ENCODE measurements around the gene KRTCAP2.

The KRTCAP2 gene

GRCh38 chr1:155130272-155131006 is 42.7 kb downstream of the KRTCAP2 start:
- DNase-seq, result no peak

- DNase-seq, result no peak
Observed at GRCh38 chr1:155128755-155129473, 44.2 kb downstream of the KRTCAP2 start.

GRCh38 chr1:155127967-155128754 is 44.9 kb downstream of the KRTCAP2 start:
- no peak for DNase-seq

GRCh38 chr1:155127105-155127966 is 45.8 kb downstream of the KRTCAP2 start, which contains the start of gene EFNA1:
Gene EFNA1 (plus strand): TSS chr1:155127876. CDS start chr1:155127978, 102 bp downstream.
- DNase-seq, result no peak

- DNase-seq, result no peak
Observed at GRCh38 chr1:155126556-155127104, 46.5 kb downstream of the KRTCAP2 start.

GRCh38 chr1:155125946-155126555 is 47.1 kb downstream of the KRTCAP2 start:
- no peak for DNase-seq

GRCh38 chr1:155125511-155125945 is 47.6 kb downstream of the KRTCAP2 start:
- no peak for DNase-seq

- DNase-seq, result no peak
Observed at GRCh38 chr1:155124503-155125463, 48.3 kb downstream of the KRTCAP2 start.

- no peak for DNase-seq
Observed at GRCh38 chr1:155123801-155124200, 49.3 kb downstream of the KRTCAP2 start.

GRCh38 chr1:155122308-155122707 is 50.8 kb downstream of the KRTCAP2 start:
- no peak for DNase-seq

GRCh38 chr1:155121249-155121648 is 51.9 kb downstream of the KRTCAP2 start:
- no peak for DNase-seq

- DNase-seq, result no peak
Observed at GRCh38 chr1:155120253-155120652, 52.9 kb downstream of the KRTCAP2 start.
